SK-N-SH treated with all-trans-retinoic acid at 6 μM for 48 hours (cell line): ENCODE data around the gene AP3B1.

Source experiments
- ARNTL ChIP-seq: fragments of 450-650 bp; formaldehyde crosslinking; IDR thresholded peaks from 2 replicates; pipeline ENCODE4 v1.5.0; 2020; ENCODE audit warnings: low read depth, mild to moderate bottlenecking, moderate library complexity, borderline replicate concordance
- CSDC2 ChIP-seq: fragments of 250-450 bp; sonication (Bioruptor Pico); IDR thresholded peaks from 2 replicates; pipeline ENCODE4 v1.5.0; 2020; ENCODE audit warnings: mild to moderate bottlenecking, moderate library complexity
- ESRRG ChIP-seq: fragments of 250-450 bp; sonication (Bioruptor Pico); IDR thresholded peaks from 2 replicates; pipeline ENCODE4 v1.6.1; 2021; ENCODE audit warnings: mild to moderate bottlenecking
- GLIS3 ChIP-seq: fragments of 250-450 bp; sonication (Bioruptor Pico); IDR thresholded peaks from 2 replicates; pipeline ENCODE4 v1.5.0; 2020; ENCODE audit warnings: mild to moderate bottlenecking, moderate library complexity
- ISL1 ChIP-seq: fragments of 250-450 bp; sonication (Bioruptor Pico); IDR thresholded peaks from 2 replicates; pipeline ENCODE4 v2.1.2; 2022; ENCODE audit warnings: mild to moderate bottlenecking, moderate library complexity
- OSR1 ChIP-seq: fragments of 250-450 bp; sonication (Bioruptor Pico); IDR thresholded peaks from 2 replicates; pipeline ENCODE4 v1.8.0; 2022; ENCODE audit warnings: moderate library complexity, mild to moderate bottlenecking, inconsistent platforms
- PATZ1 ChIP-seq: fragments of 250-450 bp; sonication (Bioruptor Pico); IDR thresholded peaks from 2 replicates; pipeline ENCODE4 v1.8.0; 2020; ENCODE audit warnings: mild to moderate bottlenecking, moderate library complexity, borderline replicate concordance
- PPARA ChIP-seq: fragments of 250-450 bp; sonication (Bioruptor Pico); IDR thresholded peaks from 2 replicates; pipeline ENCODE4 v1.5.0; 2020; ENCODE audit warnings: mild to moderate bottlenecking, borderline replicate concordance
- RARB ChIP-seq: fragments of 250-450 bp; sonication (Bioruptor Pico); IDR thresholded peaks from 2 replicates; pipeline ENCODE4 v1.8.0; 2021; ENCODE audit warnings: mild to moderate bottlenecking, moderate library complexity
- SNAI2 ChIP-seq: fragments of 250-450 bp; sonication (Bioruptor Pico); IDR thresholded peaks from 2 replicates; pipeline ENCODE4 v1.5.0; 2020; ENCODE audit warnings: mild to moderate bottlenecking, moderate library complexity
- TCF4 ChIP-seq: fragments of 250-450 bp; sonication (Bioruptor Pico); IDR thresholded peaks from 2 replicates; pipeline ENCODE4 v1.8.0; 2021; ENCODE audit warnings: mild to moderate bottlenecking, moderate library complexity, borderline replicate concordance
- ZFP3 ChIP-seq: fragments of 250-450 bp; sonication (Bioruptor Pico); IDR thresholded peaks from 2 replicates; pipeline ENCODE4 v1.5.0; 2020; ENCODE audit warnings: mild to moderate bottlenecking, moderate library complexity
- ZFP30 ChIP-seq: fragments of 450-650 bp; formaldehyde crosslinking; IDR thresholded peaks from 2 replicates; pipeline ENCODE4 v1.5.0; 2022; ENCODE audit warnings: mild to moderate bottlenecking, moderate library complexity

- TF ChIP-seq CSDC2 (no peak), TCF4 (CRISPR knock-in tag) (no peak), PPARA (CRISPR knock-in tag) (no peak), ARNTL (no peak), ISL1 (CRISPR knock-in tag) (no peak), PATZ1 (CRISPR knock-in tag) (no peak), GLIS3 (CRISPR knock-in tag) (no peak), ZFP3 (no peak), ZFP30 (no peak), ESRRG (CRISPR knock-in tag) (no peak), RARB (CRISPR knock-in tag) (no peak), SNAI2 (no peak), OSR1 (CRISPR knock-in tag) (no peak)
Observed at GRCh38 chr5:78062645-78063044, 231.9 kb downstream of the AP3B1 start.
